ENCODE measurements around the gene PAM.

- TF ChIP-seq, protein P1, sequence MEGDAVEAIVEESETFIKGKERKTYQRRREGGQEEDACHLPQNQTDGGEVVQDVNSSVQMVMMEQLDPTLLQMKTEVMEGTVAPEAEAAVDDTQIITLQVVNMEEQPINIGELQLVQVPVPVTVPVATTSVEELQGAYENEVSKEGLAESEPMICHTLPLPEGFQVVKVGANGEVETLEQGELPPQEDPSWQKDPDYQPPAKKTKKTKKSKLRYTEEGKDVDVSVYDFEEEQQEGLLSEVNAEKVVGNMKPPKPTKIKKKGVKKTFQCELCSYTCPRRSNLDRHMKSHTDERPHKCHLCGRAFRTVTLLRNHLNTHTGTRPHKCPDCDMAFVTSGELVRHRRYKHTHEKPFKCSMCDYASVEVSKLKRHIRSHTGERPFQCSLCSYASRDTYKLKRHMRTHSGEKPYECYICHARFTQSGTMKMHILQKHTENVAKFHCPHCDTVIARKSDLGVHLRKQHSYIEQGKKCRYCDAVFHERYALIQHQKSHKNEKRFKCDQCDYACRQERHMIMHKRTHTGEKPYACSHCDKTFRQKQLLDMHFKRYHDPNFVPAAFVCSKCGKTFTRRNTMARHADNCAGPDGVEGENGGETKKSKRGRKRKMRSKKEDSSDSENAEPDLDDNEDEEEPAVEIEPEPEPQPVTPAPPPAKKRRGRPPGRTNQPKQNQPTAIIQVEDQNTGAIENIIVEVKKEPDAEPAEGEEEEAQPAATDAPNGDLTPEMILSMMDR (conservative IDR thresholded peaks at IDR 0.05; ENCODE audit: low read depth, low read length), result no peak
- TF ChIP-seq EZH2 (IDR thresholded peaks at IDR 0.05; ENCODE audit: borderline replicate concordance, low read depth, low read length, poor library complexity, severe bottlenecking), result no peak
These were observed 39.7 kb downstream of the PAM start for GRCh38 chr5:102794677-102795331.

All from A673 (cell line).